ES-I3 (cell line): ENCODE data around the gene MRPS22.
"Not testable (repeated sequence)": the region's sequence is repeated elsewhere in the genome, so short reads cannot be mapped to it uniquely, and the experiment has no call there.

Source experiments
- H3K36me3 ChIP-seq: 2 replicates; pipeline ENCODE4 v1.6.1; 2013; ENCODE audit warnings: mild to moderate bottlenecking, low read length, control low read depth, moderate library complexity; ENCODE audit not compliant: insufficient read depth
- H3K4me1 ChIP-seq: 2 replicates; pipeline ENCODE4 v1.6.1; 2013; ENCODE audit warnings: mild to moderate bottlenecking, control low read depth, low read length; ENCODE audit not compliant: insufficient read depth
- H3K9ac ChIP-seq: 2 replicates; pipeline ENCODE4 v1.6.1; 2013; ENCODE audit warnings: low read depth, mild to moderate bottlenecking, low read length, moderate library complexity
- H3K9me3 ChIP-seq: 2 replicates; pipeline ENCODE4 v1.6.1; 2013; ENCODE audit warnings: mild to moderate bottlenecking, low read length, moderate library complexity; ENCODE audit not compliant: control insufficient read depth, insufficient read depth

Gene MRPS22

DNA sequence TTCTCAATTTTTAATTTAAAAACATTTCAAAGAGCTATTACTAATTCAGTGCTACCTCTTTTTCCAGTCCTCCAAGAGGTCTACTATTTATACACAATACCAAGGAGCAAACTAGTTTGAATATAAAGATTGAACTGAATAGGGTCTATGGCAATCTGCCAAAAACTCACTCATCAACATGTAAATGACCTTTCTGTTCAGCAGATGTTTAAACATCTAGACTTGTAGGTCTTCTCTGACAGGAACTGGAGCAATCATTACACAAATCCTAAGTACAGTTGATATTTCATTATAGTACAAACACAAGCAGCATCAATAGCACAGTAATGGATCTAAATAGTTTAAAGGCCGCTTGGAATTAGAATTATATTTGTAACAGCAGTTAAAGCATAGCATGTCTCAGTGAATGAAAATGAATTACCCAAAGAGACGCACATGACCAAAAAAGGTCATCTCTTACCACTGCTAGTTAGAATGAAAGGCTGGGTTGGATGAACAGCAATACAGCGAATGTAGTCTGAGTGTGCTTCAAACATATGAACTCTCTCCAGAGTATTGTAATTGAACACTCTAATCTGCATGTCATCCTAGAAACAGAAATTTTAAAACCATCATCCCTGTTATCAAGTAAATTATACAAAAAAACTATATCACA lies 34.9 kb downstream of the MRPS22 start:
- Histone ChIP-seq H3K9me3 (no peaks in the 10 kb centered on the region), H3K9ac (no peak overlapping the region), H3K4me1 (no peaks in the 10 kb centered on the region), H3K36me3 (peaks cover 13% of the 10 kb centered on the region)

DNA sequence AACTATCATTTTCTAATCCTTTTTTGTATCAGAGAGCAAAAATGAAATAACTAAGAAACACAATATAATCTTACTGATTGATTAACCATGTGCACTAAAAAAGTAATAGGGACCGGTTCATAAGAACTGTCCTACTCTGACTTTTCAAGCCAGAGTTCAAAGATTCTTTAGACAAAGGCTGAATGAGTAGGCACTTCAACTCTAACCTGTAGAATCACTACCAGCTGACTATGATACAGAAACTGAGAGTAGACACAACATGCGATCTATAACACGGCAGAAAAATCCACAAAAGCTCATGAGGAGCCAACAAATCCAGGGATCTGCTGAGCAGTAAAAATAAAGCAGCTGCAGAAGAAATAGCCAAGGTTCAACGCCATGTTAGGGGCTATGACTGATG lies 36.8 kb downstream of the MRPS22 start:
- H3K9ac ChIP-seq, result no peak overlapping the region
- H3K9me3 ChIP-seq, result no peaks in the 10 kb centered on the region
- H3K4me1 ChIP-seq, result no peaks in the 10 kb centered on the region
- peaks cover 6% of the 10 kb centered on the region for H3K36me3 ChIP-seq

GRCh38 chr3:139382291-139382690 lies 38.5 kb downstream of the MRPS22 start:
- H3K36me3 ChIP-seq, H3K4me1 ChIP-seq, H3K9ac ChIP-seq, H3K9me3 ChIP-seq: not testable (repeated sequence)

- H3K36me3 ChIP-seq, result no peaks in the 10 kb centered on the region
- peak overlapping the region; percentile 0; the same call in 1 of the 2 replicates for H3K9ac ChIP-seq
- no peaks in the 10 kb centered on the region; the same call in 1 of the 2 replicates for H3K4me1 ChIP-seq
- no peaks in the 10 kb centered on the region for H3K9me3 ChIP-seq
These were observed 44.3 kb downstream of the MRPS22 start for GRCh38 chr3:139388077-139388476.

- H3K9me3 ChIP-seq, result no peaks in the 10 kb centered on the region
- no peaks in the 10 kb centered on the region for H3K36me3 ChIP-seq
- no peaks in the 10 kb centered on the region; the same call in 1 of the 2 replicates for H3K4me1 ChIP-seq
- peak overlapping the region; percentile 97 for H3K9ac ChIP-seq
These were observed 45.2 kb downstream of the MRPS22 start for GRCh38 chr3:139388821-139389551.

- Histone ChIP-seq H3K9me3 (no peaks in the 10 kb centered on the region), H3K4me1 (no peaks in the 10 kb centered on the region; the same call in 1 of the 2 replicates), H3K9ac (peak within 1 kb of the TSS; percentile 97), H3K36me3 (no peaks in the 10 kb centered on the region)
These were observed 45.9 kb downstream of the MRPS22 start, which contains the start of gene COPB2 for GRCh38 chr3:139389552-139390368. COPB2 (minus strand) TSS chr3:139389647; CDS start chr3:139389550, 97 bp downstream.

DNA sequence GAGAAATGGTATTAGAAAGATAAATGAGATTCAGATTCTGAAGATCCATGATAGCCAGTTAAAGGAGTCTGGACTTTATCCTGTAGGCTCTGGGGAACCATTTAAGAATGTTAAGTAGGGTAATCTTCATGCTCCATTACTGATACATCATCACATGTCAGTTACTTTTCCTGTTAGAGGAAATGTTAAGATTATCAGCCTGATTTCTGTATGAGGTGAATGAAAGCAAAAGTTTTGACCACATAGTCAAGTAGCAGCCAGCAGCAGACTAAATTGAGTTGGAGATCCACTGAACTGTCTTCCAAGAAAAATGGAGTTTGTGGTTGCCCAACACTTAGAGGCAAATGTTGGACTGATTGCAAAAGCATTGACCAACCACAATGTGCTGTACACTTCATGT lies 50.3 kb downstream of the MRPS22 start:
- H3K4me1 ChIP-seq, result no peaks in the 10 kb centered on the region
- H3K36me3 ChIP-seq, result no peaks in the 10 kb centered on the region
- no peaks in the 10 kb centered on the region for H3K9me3 ChIP-seq
- H3K9ac ChIP-seq, result no peak overlapping the region

- Histone ChIP-seq H3K9me3 (no peaks in the 10 kb centered on the region), H3K4me1 (no peaks in the 10 kb centered on the region), H3K36me3 (no peaks in the 10 kb centered on the region), H3K9ac (no peak overlapping the region)
These were observed 52.9 kb downstream of the MRPS22 start for GRCh38 chr3:139396707-139397106.

GRCh38 chr3:139401155-139401554 lies 57.3 kb downstream of the MRPS22 start:
- H3K36me3 ChIP-seq, H3K4me1 ChIP-seq, H3K9me3 ChIP-seq, H3K9ac ChIP-seq: not testable (repeated sequence)
